NCI-H526 treated with DMSO at 0.1 percent for 48 hours (cell line): Measurements from ENCODE around the gene NACC2.

Experiments used
- DNase-seq: peaks from one replicate; lab custom pipeline; 2025; lab: John Stamatoyannopoulos, UW

NACC2 gene

GRCh38 chr9:136010615-136011361 is 84.3 kb downstream of the NACC2 start:
- DNase-seq: no peak

GRCh38 chr9:136010176-136010575 is 84.9 kb downstream of the NACC2 start:
- no peak for DNase-seq

- DNase-seq: no peak
Measured at GRCh38 chr9:136009516-136009915, 85.6 kb downstream of the NACC2 start.

GRCh38 chr9:136008693-136008997 is 86.4 kb downstream of the NACC2 start:
- no peak for DNase-seq

GRCh38 chr9:136007934-136008692 is 87.0 kb downstream of the NACC2 start:
- no peak for DNase-seq

- no peak for DNase-seq
Measured at GRCh38 chr9:136007276-136007933, 87.7 kb downstream of the NACC2 start.

- DNase-seq: no peak
Measured at GRCh38 chr9:136006169-136006568, 88.9 kb downstream of the NACC2 start.

GRCh38 chr9:136004712-136005111 is 90.4 kb downstream of the NACC2 start:
- DNase-seq: no peak

GRCh38 chr9:136004219-136004618 is 90.9 kb downstream of the NACC2 start:
- DNase-seq: no peak

- no peak for DNase-seq
Measured at GRCh38 chr9:136003411-136004218, 91.5 kb downstream of the NACC2 start.

GRCh38 chr9:136002881-136003280 is 92.2 kb downstream of the NACC2 start:
- no peak for DNase-seq

GRCh38 chr9:136002215-136002614 is 92.9 kb downstream of the NACC2 start:
- DNase-seq: no peak

GRCh38 chr9:136001231-136001630 is 93.9 kb downstream of the NACC2 start:
- DNase-seq: no peak

GRCh38 chr9:135998410-135999071 is 96.5 kb downstream of the NACC2 start:
- DNase-seq: no peak

GRCh38 chr9:135998016-135998380 is 97.1 kb downstream of the NACC2 start:
- DNase-seq: no peak

- no peak for DNase-seq
Measured at GRCh38 chr9:135997090-135998015, 97.7 kb downstream of the NACC2 start.

GRCh38 chr9:135995816-135996215 is 99.3 kb downstream of the NACC2 start:
- DNase-seq: no peak

- DNase-seq: no peak
Measured at GRCh38 chr9:135994501-135995192, 100.4 kb downstream of the NACC2 start.

GRCh38 chr9:135993765-135994500 is 101.2 kb downstream of the NACC2 start:
- no peak for DNase-seq

- DNase-seq: no peak
Measured at GRCh38 chr9:135993409-135993742, 101.7 kb downstream of the NACC2 start.
